MM.1S (cell line): Measurements from ENCODE around the gene DNAH9.

Source experiments
- CTCF ChIP-seq: fragments of 300-600 bp; sonication (generic); IDR thresholded peaks from 2 replicates; pipeline ENCODE4 v1.5.1; 2016; ENCODE audit warnings: antibody characterized with exemption, low read length, mixed read lengths
- EZH2 ChIP-seq: fragments of 300-600 bp; sonication (generic); optimal IDR thresholded peaks from 2 replicates; pipeline ENCODE3; 2017; ENCODE audit warnings: low read depth, mild to moderate bottlenecking, antibody characterized with exemption, low read length, mixed read lengths
- EZH2phosphoT487 ChIP-seq: fragments of 300-600 bp; sonication (generic); IDR thresholded peaks from 2 replicates; pipeline ENCODE4 v1.6.1; 2018; ENCODE audit warnings: antibody characterized with exemption, low read length

GRCh38 chr17:11795906-11796305, 197.6 kb downstream of the DNAH9 start:
- no peak for TF ChIP-seq CTCF
- TF ChIP-seq EZH2 = no peak
- TF ChIP-seq EZH2phosphoT487 = no peak
